PC-9 (cell line): ENCODE measurements around the gene AFAP1. TPM values are rescaled to one million over a fixed set of nuclear protein-coding genes. Genes with fewer than 3 reads are reported as not detected.

Experiments
- BruUV-seq: library from RNA; stranded (reverse); fragments of 400-500 nt; replicated peaks from 2 replicates; lab custom pipeline; 2021; lab: Mats Ljungman, UMichigan
- CTCF ChIA-PET: fragments of 300-600 bp; sonication (Branson Sonifier 250); formaldehyde crosslinking; loops from one replicate; lab custom pipeline; 2022; ENCODE audit warnings: antibody characterized with exemption; lab: Charles Lee
- POLR2A ChIA-PET: fragments of 300-600 bp; sonication (Branson Sonifier 250); formaldehyde crosslinking; loops from one replicate; lab custom pipeline; 2022; ENCODE audit warnings: antibody characterized with exemption; ENCODE audit not compliant: unreplicated experiment; lab: Charles Lee
- DNase-seq, 2 experiments: peaks; one replicate each; pipeline versions ENCODE4 v3.0.0 to v3.0.0-alpha.2; 2015 to 2022; ENCODE audit warnings: mixed read lengths in 1 of 2
- H2AFZ ChIP-seq: fragments of 200-600 bp; sonication (generic); 2 replicates; pipeline ENCODE4 v1.8.1; 2017; ENCODE audit warnings: antibody characterized with exemption
- H3F3A ChIP-seq: fragments of 200-600 bp; sonication (generic); 2 replicates; pipeline ENCODE4 v1.8.1; 2017; ENCODE audit warnings: antibody characterized with exemption, mild to moderate bottlenecking, low read depth; ENCODE audit not compliant: insufficient read depth
- H3K27ac ChIP-seq: fragments of 200-600 bp; sonication (generic); 2 replicates; pipeline ENCODE4 v1.6.1; 2016; ENCODE audit warnings: mixed run types
- H3K27me3 ChIP-seq: fragments of 200-600 bp; sonication (generic); 2 replicates; pipeline ENCODE4 v1.6.1; 2016; ENCODE audit warnings: low read depth, mixed run types; ENCODE audit not compliant: insufficient read depth
- H3K36me3 ChIP-seq: fragments of 200-600 bp; sonication (generic); 2 replicates; pipeline ENCODE4 v1.6.1; 2016; ENCODE audit warnings: low read depth, mixed run types
- H3K4me1 ChIP-seq: fragments of 200-600 bp; sonication (generic); replicated peaks from 2 replicates; pipeline ENCODE4 v1.6.1; 2016; ENCODE audit warnings: mixed run types; ENCODE audit not compliant: insufficient read depth
- H3K4me2 ChIP-seq: fragments of 200-600 bp; sonication (generic); 2 replicates; pipeline ENCODE4 v1.6.1; 2017; ENCODE audit warnings: mixed run types
- H3K4me3 ChIP-seq: fragments of 200-600 bp; sonication (generic); 2 replicates; pipeline ENCODE4 v1.6.1; 2016; ENCODE audit warnings: mixed run types
- H3K79me2 ChIP-seq: fragments of 200-600 bp; sonication (generic); 2 replicates; pipeline ENCODE4 v1.6.1; 2017; ENCODE audit warnings: low read depth, mixed run types
- H3K9me2 ChIP-seq: fragments of 200-600 bp; sonication (generic); 2 replicates; pipeline ENCODE4 v1.8.1; 2017; ENCODE audit warnings: mild to moderate bottlenecking; ENCODE audit not compliant: insufficient read depth
- H3K9me3 ChIP-seq: fragments of 200-600 bp; sonication (generic); 2 replicates; pipeline ENCODE4 v1.8.1; 2016; ENCODE audit warnings: low read depth; ENCODE audit not compliant: insufficient read depth
- H4K20me1 ChIP-seq: fragments of 200-600 bp; sonication (generic); 2 replicates; pipeline ENCODE4 v1.8.1; 2017; ENCODE audit not compliant: insufficient read depth
- CTCF ChIP-seq: fragments of 200-600 bp; sonication (generic); conservative IDR thresholded peaks from 2 replicates; pipeline ENCODE4 v1.6.1; 2017; ENCODE audit warnings: mixed run types, antibody characterized with exemption, mild to moderate bottlenecking, moderate library complexity
- EZH2 ChIP-seq: fragments of 200-600 bp; sonication (generic); IDR thresholded peaks from 2 replicates; pipeline ENCODE4 v1.8.0; 2017; ENCODE audit warnings: antibody characterized with exemption, low read depth
- intact Hi-C: fragments of 100-400 bp; cut with micrococcal nuclease; formaldehyde crosslinking; loops from one replicate; pipeline ENCODE4 v1.10.0; 2022; ENCODE audit not compliant: unreplicated experiment
- total RNA-seq: library from RNA; stranded (reverse); gene quantifications from 2 replicates; pipeline ENCODE4 v1.2.3, GENCODE V29; 2021

The AFAP1 gene
- total RNA-seq, 1 experiment from 2014 or later, result 69.6 TPM

DNA sequence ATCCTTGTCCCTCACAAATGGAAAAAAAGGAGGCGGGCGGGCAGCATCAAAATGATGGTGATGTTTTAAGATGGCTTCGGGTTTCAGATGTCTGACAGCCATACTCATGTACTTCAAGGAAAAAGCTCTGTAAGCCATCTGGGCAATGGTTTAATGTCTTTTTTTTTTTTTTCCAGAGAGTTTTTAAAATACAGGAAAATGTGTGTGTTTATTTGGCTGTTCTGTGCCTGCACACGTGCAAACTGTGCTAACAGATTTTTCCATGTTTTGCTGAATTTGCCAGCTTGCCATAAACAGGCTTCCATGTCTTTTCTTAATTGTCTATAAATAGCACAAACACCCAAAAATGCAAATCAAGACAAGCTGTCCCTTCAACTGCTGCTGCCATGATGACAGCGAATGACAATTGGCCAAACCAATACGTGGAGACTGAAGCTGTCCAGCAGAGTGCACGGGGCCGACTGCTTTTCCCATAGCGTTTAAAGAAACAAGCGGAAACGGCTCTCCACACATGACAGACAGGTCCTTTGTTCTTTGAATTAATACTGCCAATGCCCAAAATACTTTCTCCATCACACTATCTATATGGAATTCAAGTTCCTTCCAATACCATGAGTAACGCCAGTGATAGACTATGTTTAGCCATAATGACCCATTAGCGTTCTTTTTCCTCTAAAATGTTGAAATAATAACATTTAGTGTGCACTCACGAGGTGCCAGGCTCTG is 35.7 kb downstream of the AFAP1 start:
- Histone ChIP-seq H3K9me2 (no peaks in the 10 kb centered on the region), H3K79me2 (peaks cover 99% of the 10 kb centered on the region), H3K27ac (no peak overlapping the region), H3K4me2 (no peak overlapping the region), H3K9me3 (no peaks in the 10 kb centered on the region), H3K27me3 (no peaks in the 10 kb centered on the region), H2AFZ (no peak overlapping the region), H3K36me3 (no peaks in the 10 kb centered on the region), H3F3A (peaks cover 15% of the 10 kb centered on the region; the same call in 1 of the 2 replicates), H3K4me3 (no peak overlapping the region), H4K20me1 (peaks cover 90% of the 10 kb centered on the region), H3K4me1 (peaks cover 9% of the 10 kb centered on the region; the same call in 1 of the 2 replicates)
- intact Hi-C loops, result no loop called here
- TF ChIP-seq CTCF (no peak), EZH2 (no peak)
- POLR2A ChIA-PET, result no interaction called here
- CTCF ChIA-PET, result interaction anchor here (1.0 kb wide), 1 partner anchor 54 kb away, joined by 3 read pairs; no protein-coding TSS in a partner anchor
- BruUV-seq, result no TSS peak
- no peak for DNase-seq

- H2AFZ ChIP-seq, result no peak overlapping the region
- H3K79me2 ChIP-seq, result peaks cover 97% of the 10 kb centered on the region
- no peak for DNase-seq
- CTCF ChIA-PET, result no interaction called here
- H3K4me1 ChIP-seq, result peaks cover 9% of the 10 kb centered on the region; the same call in 1 of the 2 replicates
- H3K36me3 ChIP-seq, result no peaks in the 10 kb centered on the region
- no peaks in the 10 kb centered on the region for H3K27me3 ChIP-seq
- peaks cover 87% of the 10 kb centered on the region for H4K20me1 ChIP-seq
- H3K9me2 ChIP-seq, result no peaks in the 10 kb centered on the region
- TF ChIP-seq EZH2 (no peak), CTCF (no peak)
- BruUV-seq, result no TSS peak
- no peak overlapping the region for H3K27ac ChIP-seq
- no peaks in the 10 kb centered on the region for H3K9me3 ChIP-seq
- intact Hi-C loops, result no loop called here
- H3K4me2 ChIP-seq, result no peak overlapping the region
- H3F3A ChIP-seq, result peaks cover 8% of the 10 kb centered on the region; the same call in 1 of the 2 replicates
- POLR2A ChIA-PET, result no interaction called here
- no peak overlapping the region for H3K4me3 ChIP-seq
These were observed 36.8 kb downstream of the AFAP1 start for GRCh38 chr4:7902826-7903225.

- H3K36me3 ChIP-seq, result no peaks in the 10 kb centered on the region
- H2AFZ ChIP-seq, result no peak overlapping the region
- no peaks in the 10 kb centered on the region for H3K9me2 ChIP-seq
- H3F3A ChIP-seq, result peaks cover 5% of the 10 kb centered on the region; the same call in 1 of the 2 replicates
- intact Hi-C loops, result no loop called here
- H3K4me1 ChIP-seq, result peaks cover 9% of the 10 kb centered on the region; the same call in 1 of the 2 replicates
- no peak overlapping the region for H3K4me2 ChIP-seq
- H3K9me3 ChIP-seq, result no peaks in the 10 kb centered on the region
- no peak for DNase-seq
- no peak overlapping the region for H3K4me3 ChIP-seq
- peaks cover 81% of the 10 kb centered on the region for H4K20me1 ChIP-seq
- CTCF ChIA-PET, result no interaction called here
- TF ChIP-seq EZH2, result no peak
- TF ChIP-seq CTCF, result no peak
- POLR2A ChIA-PET, result no interaction called here
- no TSS peak for BruUV-seq
- H3K27me3 ChIP-seq, result no peaks in the 10 kb centered on the region
- H3K79me2 ChIP-seq, result peaks cover 97% of the 10 kb centered on the region
- no peak overlapping the region for H3K27ac ChIP-seq
These were observed 37.5 kb downstream of the AFAP1 start for GRCh38 chr4:7902101-7902553.
